Measurements from ENCODE around the gene COL8A2.

Gene COL8A2

DNA sequence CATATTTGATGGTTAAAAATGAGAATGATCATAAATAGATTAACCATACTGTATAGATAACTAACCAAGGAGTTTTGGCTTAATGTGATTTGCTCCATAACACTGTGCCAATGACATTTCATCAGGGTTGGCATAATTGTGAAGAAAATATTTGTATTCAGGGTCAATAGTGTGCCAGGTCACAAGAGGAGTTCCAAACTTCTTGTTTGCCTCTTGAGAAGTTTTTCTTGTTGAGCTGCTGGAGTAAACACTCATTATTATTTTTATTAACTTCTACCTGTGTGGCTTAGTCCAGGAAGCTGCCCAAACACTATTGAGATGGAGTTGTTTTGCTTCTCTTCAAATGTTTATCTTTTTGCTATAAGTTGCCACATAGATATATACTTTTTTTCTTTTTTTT, 38.4 kb upstream of the COL8A2 start:
- in situ Hi-C loops (cut with HindIII; ENCODE audit: low pct_ligation_motif_present, low sequenced_read_pairs), result no loop called here

DNA sequence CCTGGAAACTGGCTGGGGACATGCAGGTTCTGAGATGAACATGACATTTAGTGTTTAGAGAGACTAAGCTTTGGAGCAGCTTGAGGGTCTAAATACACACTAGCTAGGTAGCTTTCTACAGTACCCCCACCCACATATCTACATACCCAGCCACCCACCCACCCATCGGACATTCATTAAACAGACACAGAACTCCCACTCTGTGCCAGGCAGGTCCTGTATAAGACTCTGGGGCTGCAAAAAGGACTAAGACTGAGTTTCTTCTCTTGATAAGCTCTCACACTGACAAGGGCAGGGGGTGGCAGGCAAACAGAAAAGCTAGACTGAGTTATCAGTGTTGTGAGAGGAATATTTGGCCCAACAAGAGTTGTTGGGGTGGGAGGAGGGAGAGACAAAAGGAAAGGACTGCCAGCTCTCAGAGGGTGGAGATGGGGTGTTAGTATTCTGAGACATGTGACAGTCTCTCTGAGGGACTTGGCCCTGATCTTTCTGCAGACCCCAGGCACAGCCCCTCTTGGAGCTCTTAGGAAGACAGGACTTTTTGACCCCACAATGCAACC, 37.7 kb upstream of the COL8A2 start:
- in situ Hi-C loops (cut with HindIII; ENCODE audit: low pct_ligation_motif_present, low sequenced_read_pairs), result no loop called here
- DNase-seq, result no peak
- Histone ChIP-seq H3K4me3 (ENCODE audit: low read depth, low read length) (no peak overlapping the region), H3K27ac (no peak overlapping the region), H3K27me3 (replicated peaks) (no peaks in the 10 kb centered on the region), H3K36me3 (replicated peaks) (peaks cover 56% of the 10 kb centered on the region)
- no peak for TF ChIP-seq CTCF (IDR thresholded peaks at IDR 0.05; ENCODE audit: low read depth, low read length, missing control alignments)

More for the DNA sequence above, 38.4 kb upstream of the COL8A2 start:
- no peak for TF ChIP-seq CTCF (IDR thresholded peaks at IDR 0.05; ENCODE audit: low read depth, low read length, missing control alignments)
- no peak overlapping the region for H3K27ac ChIP-seq
- peaks cover 59% of the 10 kb centered on the region for H3K36me3 ChIP-seq (replicated peaks)
- DNase-seq, result no peak
- no peak overlapping the region for H3K4me3 ChIP-seq (ENCODE audit: low read depth, low read length)
- no peaks in the 10 kb centered on the region for H3K27me3 ChIP-seq (replicated peaks)

GRCh38 chr1:36161641-36162531, 36.9 kb upstream of the COL8A2 start:
- no peak for TF ChIP-seq CTCF (IDR thresholded peaks at IDR 0.05; ENCODE audit: low read depth, low read length, missing control alignments)
- Histone ChIP-seq H3K4me3 (ENCODE audit: low read depth, low read length) (peak overlapping the region; percentile 58), H3K27me3 (replicated peaks) (no peaks in the 10 kb centered on the region), H3K36me3 (replicated peaks) (peaks cover 48% of the 10 kb centered on the region), H3K27ac (peak overlapping the region; percentile 74)
- peak; percentile 12 for DNase-seq
- in situ Hi-C loops (cut with HindIII; ENCODE audit: low pct_ligation_motif_present, low sequenced_read_pairs), result no loop called here

GRCh38 chr1:36160949-36161485, 36.0 kb upstream of the COL8A2 start:
- in situ Hi-C loops (cut with HindIII; ENCODE audit: low pct_ligation_motif_present, low sequenced_read_pairs), result no loop called here
- peak overlapping the region; percentile 58 for H3K4me3 ChIP-seq (ENCODE audit: low read depth, low read length)
- peaks cover 45% of the 10 kb centered on the region for H3K36me3 ChIP-seq (replicated peaks)
- peak overlapping the region; percentile 74 for H3K27ac ChIP-seq
- peak; percentile 65 for TF ChIP-seq CTCF (IDR thresholded peaks at IDR 0.05; ENCODE audit: low read depth, low read length, missing control alignments)
- no peaks in the 10 kb centered on the region for H3K27me3 ChIP-seq (replicated peaks)
- peak; percentile 39 for DNase-seq

- Histone ChIP-seq H3K36me3 (replicated peaks) (peaks cover 45% of the 10 kb centered on the region), H3K27me3 (replicated peaks) (no peaks in the 10 kb centered on the region), H3K4me3 (ENCODE audit: low read depth, low read length) (peak overlapping the region; percentile 58), H3K27ac (peak overlapping the region; percentile 74)
- TF ChIP-seq CTCF (IDR thresholded peaks at IDR 0.05; ENCODE audit: low read depth, low read length, missing control alignments), result no peak
- in situ Hi-C loops (cut with HindIII; ENCODE audit: low pct_ligation_motif_present, low sequenced_read_pairs), result no loop called here
- DNase-seq, result no peak
These were observed 35.4 kb upstream of the COL8A2 start for GRCh38 chr1:36160388-36160948.

Measured in brain microvascular endothelial cell (primary cell).